ENCODE results near the gene MYOZ3. TPM values are rescaled to one million over a fixed set of nuclear protein-coding genes. Genes with fewer than 3 reads are reported as not detected.

MYOZ3 gene
- total and polyA plus RNA-seq, 12 donors, result 0.91 to 12.2 (median 5.6) TPM

DNA sequence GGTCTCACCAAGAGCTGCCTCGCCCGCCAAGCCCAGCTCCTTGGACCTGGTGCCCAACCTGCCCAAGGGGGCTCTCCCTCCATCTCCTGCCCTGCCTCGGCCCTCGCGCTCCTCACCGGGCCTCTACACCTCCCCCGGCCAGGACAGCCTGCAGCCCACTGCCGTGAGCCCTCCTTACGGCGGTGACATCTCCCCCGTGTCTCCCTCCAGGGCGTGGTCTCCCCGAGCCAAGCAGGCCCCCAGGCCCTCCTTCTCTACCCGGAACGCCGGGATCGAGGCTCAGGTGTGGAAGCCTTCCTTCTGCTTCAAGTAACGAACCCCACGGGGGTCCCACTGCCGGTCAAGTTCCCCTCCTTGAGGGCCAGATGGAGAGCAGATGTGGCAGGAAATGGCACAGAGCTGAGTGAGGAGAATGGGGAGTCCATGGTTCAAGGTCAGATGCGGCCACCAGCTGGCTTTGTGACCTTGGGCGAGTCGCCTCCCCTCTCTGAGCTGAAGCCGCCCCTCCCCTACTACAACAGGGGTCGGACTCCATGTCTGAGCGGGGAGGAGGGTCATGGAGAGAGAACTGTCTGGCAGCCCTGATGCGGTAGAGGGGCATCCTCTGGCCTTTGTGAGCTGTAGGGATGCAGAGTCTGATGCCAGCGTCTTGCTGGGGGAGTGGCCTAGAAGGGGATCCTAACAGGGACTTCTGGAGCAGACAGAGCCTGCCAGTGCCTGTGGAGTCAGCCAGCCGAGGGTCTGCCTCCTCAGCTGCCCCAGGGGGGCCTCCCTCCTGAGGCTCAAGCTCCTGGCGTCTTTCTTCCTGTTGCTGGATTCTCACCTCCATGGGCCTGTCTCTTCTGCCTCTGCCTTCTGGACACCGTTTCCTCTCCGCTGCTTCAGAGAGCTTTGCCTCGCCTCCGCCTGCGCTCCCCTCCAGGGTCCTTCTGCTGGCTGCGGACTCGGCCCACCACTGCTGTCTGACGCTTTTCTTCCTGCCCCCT lies 10.7 kb upstream of the MYOZ3 start:
- Histone ChIP-seq H3K9me3 (no peaks in the 10 kb centered on the region), H3K36me3 (peaks cover 0 to 74% (median 33%) of the 10 kb centered on the region in 9 donors), H3K27ac (peak overlapping the region; percentile 44 to 100 (median 96)), H3K27me3 (no peaks in the 10 kb centered on the region), H3K4me3 (no peak overlapping the region), H3K4me1 (peaks cover 42 to 99% (median 84%) of the 10 kb centered on the region in 9 donors)
- ATAC-seq (peak in 2 of 8 donors; percentile 2 to 5), DNase-seq (no peak)
- TF ChIP-seq, protein P1, sequence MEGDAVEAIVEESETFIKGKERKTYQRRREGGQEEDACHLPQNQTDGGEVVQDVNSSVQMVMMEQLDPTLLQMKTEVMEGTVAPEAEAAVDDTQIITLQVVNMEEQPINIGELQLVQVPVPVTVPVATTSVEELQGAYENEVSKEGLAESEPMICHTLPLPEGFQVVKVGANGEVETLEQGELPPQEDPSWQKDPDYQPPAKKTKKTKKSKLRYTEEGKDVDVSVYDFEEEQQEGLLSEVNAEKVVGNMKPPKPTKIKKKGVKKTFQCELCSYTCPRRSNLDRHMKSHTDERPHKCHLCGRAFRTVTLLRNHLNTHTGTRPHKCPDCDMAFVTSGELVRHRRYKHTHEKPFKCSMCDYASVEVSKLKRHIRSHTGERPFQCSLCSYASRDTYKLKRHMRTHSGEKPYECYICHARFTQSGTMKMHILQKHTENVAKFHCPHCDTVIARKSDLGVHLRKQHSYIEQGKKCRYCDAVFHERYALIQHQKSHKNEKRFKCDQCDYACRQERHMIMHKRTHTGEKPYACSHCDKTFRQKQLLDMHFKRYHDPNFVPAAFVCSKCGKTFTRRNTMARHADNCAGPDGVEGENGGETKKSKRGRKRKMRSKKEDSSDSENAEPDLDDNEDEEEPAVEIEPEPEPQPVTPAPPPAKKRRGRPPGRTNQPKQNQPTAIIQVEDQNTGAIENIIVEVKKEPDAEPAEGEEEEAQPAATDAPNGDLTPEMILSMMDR (IDR thresholded peaks at IDR 0.05), result no peak
- 79 to 80% methylated on average over 38 of the region's 38 CpGs for WGBS, 2 donors
- intact Hi-C loops (cut with DNase I), result loop anchor here in 4 of 10 donors (5.0 to 10.0 kb wide), 3 partner anchors 63 to 196 kb away; no protein-coding TSS in a partner anchor

DNA sequence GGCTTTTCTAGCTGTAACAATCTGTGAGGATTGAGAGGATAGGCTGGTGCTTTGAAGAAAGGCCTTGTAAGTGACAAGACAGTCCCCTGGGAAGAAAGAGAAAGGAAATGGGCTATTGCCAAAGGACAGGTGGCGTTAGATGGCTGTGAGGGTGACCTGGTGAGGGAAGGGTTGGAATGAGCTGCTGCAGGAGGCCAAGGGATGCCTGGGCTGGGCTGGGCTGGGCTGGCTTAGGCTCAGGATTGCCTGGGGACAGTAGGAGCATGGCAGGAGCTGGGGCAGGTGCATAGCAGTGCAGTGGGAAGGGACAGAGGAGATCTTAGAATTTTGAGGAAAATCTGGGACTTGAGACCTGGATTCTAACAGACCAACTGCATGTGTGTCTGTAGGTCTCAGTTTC lies 9.7 kb upstream of the MYOZ3 start:
- no peak overlapping the region for H3K4me3 ChIP-seq
- H3K36me3 ChIP-seq, result peaks cover 0 to 68% (median 33%) of the 10 kb centered on the region in 9 donors
- H3K4me1 ChIP-seq, result peaks cover 44 to 99% (median 84%) of the 10 kb centered on the region in 9 donors
- TF ChIP-seq, protein P1 (IDR thresholded peaks at IDR 0.05), result no peak
- DNase-seq (no peak), ATAC-seq (no peak)
- H3K27ac ChIP-seq, result peak overlapping the region in 9 of 10 donors; percentile 22 to 100 (median 97)
- 29 to 41% methylated on average over 1 of the region's 1 CpG for WGBS, 2 donors
- H3K27me3 ChIP-seq, result no peaks in the 10 kb centered on the region
- H3K9me3 ChIP-seq, result no peaks in the 10 kb centered on the region
- intact Hi-C loops (cut with DNase I), result loop anchor here in 4 of 10 donors (5.0 to 10.0 kb wide), 3 partner anchors 64 to 197 kb away; no protein-coding TSS in a partner anchor

DNA sequence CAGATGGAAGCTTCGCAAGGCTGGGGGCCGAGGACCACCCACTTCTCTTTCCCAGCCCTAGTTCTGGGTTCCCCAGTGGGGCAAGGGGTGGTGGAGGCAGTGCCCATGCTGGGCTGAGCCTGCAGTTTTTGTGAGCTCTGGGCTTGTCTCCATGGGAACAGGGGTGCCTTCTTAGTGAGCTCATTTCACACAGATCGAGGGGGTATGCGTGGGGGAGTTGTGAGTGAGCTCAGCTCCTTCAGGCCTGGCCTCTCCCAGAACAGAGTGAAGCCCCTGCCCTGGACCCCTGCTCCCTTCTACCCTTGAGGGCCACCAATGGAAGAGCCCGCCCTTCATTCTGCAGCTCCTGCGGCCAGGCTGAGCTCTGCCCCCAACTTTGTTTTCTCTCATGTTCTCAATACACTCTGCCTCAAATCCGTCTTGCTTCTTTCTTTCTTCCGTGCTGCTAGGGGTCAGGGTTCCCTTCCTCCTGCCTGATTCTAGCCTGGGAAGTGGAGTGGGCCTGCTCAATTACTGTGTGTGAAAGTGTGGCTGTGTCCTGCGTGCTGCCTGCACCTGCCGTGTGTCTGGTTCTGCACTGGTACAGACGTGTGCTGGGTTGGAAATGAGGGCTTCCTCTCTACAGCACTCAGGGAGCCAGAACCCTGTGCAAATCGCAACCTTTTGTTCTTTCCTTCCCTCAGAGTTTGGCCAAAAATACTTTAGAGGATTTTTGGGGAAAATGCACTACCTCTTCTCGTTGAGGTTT lies 9.0 kb upstream of the MYOZ3 start:
- H3K9me3 ChIP-seq, result no peaks in the 10 kb centered on the region
- ATAC-seq, result no peak
- peaks cover 46 to 98% (median 82%) of the 10 kb centered on the region in 9 donors for H3K4me1 ChIP-seq
- DNase-seq, result no peak
- TF ChIP-seq, protein P1 (IDR thresholded peaks at IDR 0.05), result no peak
- no peak overlapping the region for H3K4me3 ChIP-seq
- H3K36me3 ChIP-seq, result peaks cover 0 to 68% (median 33%) of the 10 kb centered on the region in 9 donors
- H3K27me3 ChIP-seq, result no peaks in the 10 kb centered on the region
- WGBS, 2 donors, result 63 to 65% methylated on average over 13 of the region's 13 CpGs
- intact Hi-C loops (cut with DNase I), result loop anchor here in 4 of 10 donors (2.0 to 10.0 kb wide), 4 partner anchors 21 to 197 kb away; no protein-coding TSS in a partner anchor
- peak overlapping the region in 7 of 10 donors; percentile 66 to 100 (median 98) for H3K27ac ChIP-seq
